Body of pancreas (tissue), 4 donors: ENCODE results near the gene ARFIP2. TPM values are rescaled to one million over a fixed set of nuclear protein-coding genes. Genes with fewer than 3 reads are reported as not detected.
A peak's percentile ranks its signal among the peaks of the same experiment; 100 is the strongest.

ENCODE experiments used
- ATAC-seq: fragments of 150-250 bp; one replicate; pipeline ENCODE4 v1.9.1; 2016
- DNase-seq, 4 donors: peaks; one replicate each; pipeline ENCODE4 v3.0.0-alpha.2; 2019
- H3K27ac ChIP-seq, 4 donors: fragments of 200-600 bp; sonication (generic); 1 replicate in 3 of 4; 2 replicates in 1 of 4; pipeline versions ENCODE4 v1.5.1 to v1.6.1; 2016 to 2019; ENCODE audit warnings: mild to moderate bottlenecking in 1 of 4, mixed read lengths in 1 of 4, moderate library complexity in 1 of 4
- H3K27me3 ChIP-seq, 2 donors: fragments of 200-600 bp; sonication (generic); one replicate each; pipeline ENCODE4 v1.6.0; 2016; ENCODE audit warnings: mild to moderate bottlenecking in 1 of 2
- H3K36me3 ChIP-seq, 2 donors: fragments of 200-600 bp; sonication (generic); replicated peaks in 1 of 2; 2 replicates each; pipeline ENCODE4 v1.5.1; 2016; ENCODE audit warnings: low read depth in 2 of 2; ENCODE audit not compliant: insufficient read depth in 1 of 2
- H3K4me1 ChIP-seq: fragments of 200-600 bp; sonication (generic); one replicate; pipeline ENCODE4 v1.6.0; 2016
- H3K4me3 ChIP-seq, 2 donors: fragments of 200-600 bp; sonication (generic); 1 replicate in 1 of 2; 2 replicates in 1 of 2; pipeline ENCODE4 v1.5.1; 2016 to 2019
- H3K9me3 ChIP-seq, 3 donors: fragments of 200-600 bp; sonication (generic); 1 replicate in 2 of 3; 2 replicates in 1 of 3; pipeline ENCODE4 v1.5.1; 2016
- POLR2A ChIP-seq, 3 donors: fragments of 450-650 bp; IDR thresholded peaks; one replicate each; pipeline ENCODE4 v1.6.1; 2016; ENCODE audit warnings: antibody characterized with exemption in 3 of 3, mild to moderate bottlenecking in 2 of 3
- WGBS, 2 donors: methylation state at CpG; one replicate each; pipeline ENCODE4 v1.1.5; 2017; 5-methylcytosine and 5-hydroxymethylcytosine counted together
- intact Hi-C: fragments of 100-400 bp; cut with DNase I; formaldehyde crosslinking; loops from one replicate; pipeline ENCODE4 v1.15.1; 2023
- total RNA-seq, 2 donors: library from RNA; depleted of rRNA; stranded (reverse); fragments of >200 nt; gene quantifications; one replicate each; pipeline ENCODE4 v1.1.0, GENCODE V29; 2016
- TF ChIP-seq, protein P1 (sequence below), 7 experiments: fragments of 450-650 bp in 4 of 7; fragments of 200-600 bp in 3 of 7; sonication (generic) in 3 of 7; IDR thresholded peaks; one replicate each; pipeline ENCODE4 v1.5.1; 2016 to 2019; ENCODE audit warnings: antibody characterized with exemption in 7 of 7

ARFIP2 gene
- total RNA-seq, 2 donors from 2014 or later = 47.2 to 82.7 TPM

DNA sequence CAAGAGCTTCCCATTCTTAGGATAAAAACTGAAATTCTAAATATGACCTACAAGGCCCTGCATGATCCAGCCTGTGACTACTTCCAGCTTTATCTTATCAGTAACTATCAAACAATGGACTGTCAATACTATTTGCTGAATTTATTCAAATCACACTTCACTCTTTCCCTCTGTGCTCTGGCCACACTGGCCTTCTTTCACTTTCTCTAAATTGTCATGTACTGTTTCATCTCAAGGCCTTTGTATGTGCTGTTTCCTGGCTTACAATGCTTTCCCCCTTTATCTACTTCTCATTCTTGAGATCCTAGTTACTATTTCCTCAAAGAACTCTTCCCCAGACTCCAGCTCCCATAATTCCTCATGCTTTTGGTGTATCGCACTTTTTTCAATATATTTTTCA lies 5.8 kb upstream of the ARFIP2 start:
- TF ChIP-seq, protein P1, sequence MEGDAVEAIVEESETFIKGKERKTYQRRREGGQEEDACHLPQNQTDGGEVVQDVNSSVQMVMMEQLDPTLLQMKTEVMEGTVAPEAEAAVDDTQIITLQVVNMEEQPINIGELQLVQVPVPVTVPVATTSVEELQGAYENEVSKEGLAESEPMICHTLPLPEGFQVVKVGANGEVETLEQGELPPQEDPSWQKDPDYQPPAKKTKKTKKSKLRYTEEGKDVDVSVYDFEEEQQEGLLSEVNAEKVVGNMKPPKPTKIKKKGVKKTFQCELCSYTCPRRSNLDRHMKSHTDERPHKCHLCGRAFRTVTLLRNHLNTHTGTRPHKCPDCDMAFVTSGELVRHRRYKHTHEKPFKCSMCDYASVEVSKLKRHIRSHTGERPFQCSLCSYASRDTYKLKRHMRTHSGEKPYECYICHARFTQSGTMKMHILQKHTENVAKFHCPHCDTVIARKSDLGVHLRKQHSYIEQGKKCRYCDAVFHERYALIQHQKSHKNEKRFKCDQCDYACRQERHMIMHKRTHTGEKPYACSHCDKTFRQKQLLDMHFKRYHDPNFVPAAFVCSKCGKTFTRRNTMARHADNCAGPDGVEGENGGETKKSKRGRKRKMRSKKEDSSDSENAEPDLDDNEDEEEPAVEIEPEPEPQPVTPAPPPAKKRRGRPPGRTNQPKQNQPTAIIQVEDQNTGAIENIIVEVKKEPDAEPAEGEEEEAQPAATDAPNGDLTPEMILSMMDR (IDR thresholded peaks at IDR 0.05) = no peak
- TF ChIP-seq POLR2A (IDR thresholded peaks at IDR 0.05) = no peak
- Histone ChIP-seq H3K4me1 (peaks cover 11% of the 10 kb centered on the region), H3K4me3 (no peak overlapping the region), H3K27me3 (no peaks in the 10 kb centered on the region), H3K36me3 (peaks cover 0 to 4% of the 10 kb centered on the region in 2 donors), H3K27ac (no peak overlapping the region), H3K9me3 (no peaks in the 10 kb centered on the region)
- intact Hi-C loops = loop anchor here (10.0 kb wide), 2 partner anchors 102 to 118 kb away; partner anchors contain the start of genes ILK and RRP8
- DNase-seq (no peak), ATAC-seq (no peak)
- 86 to 92% methylated on average over 1 of the region's 1 CpG for WGBS, 2 donors

DNA sequence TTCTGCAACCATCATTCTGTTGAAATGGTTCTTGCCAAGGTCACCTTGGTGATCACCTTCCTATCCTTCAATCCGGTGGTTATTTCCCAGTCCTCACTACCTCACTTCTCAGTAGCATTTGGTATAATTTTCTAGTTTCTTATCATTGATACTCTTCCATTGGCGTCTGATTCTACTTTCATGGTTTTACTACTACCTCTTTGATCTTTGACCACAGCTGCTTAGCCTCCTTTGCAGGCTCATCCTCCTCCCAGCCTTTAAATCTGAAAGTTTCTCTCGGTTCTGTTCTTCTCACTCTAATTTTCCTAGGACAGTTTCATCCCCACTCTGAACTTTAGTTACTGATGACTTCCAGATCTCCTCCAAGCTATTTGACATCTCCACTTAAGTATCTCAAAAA lies 5.1 kb upstream of the ARFIP2 start:
- 79 to 80% methylated on average over 3 of the region's 3 CpGs for WGBS, 2 donors
- DNase-seq (no peak), ATAC-seq (no peak)
- Histone ChIP-seq H3K4me1 (peaks cover 13% of the 10 kb centered on the region), H3K4me3 (no peak overlapping the region), H3K36me3 (peaks cover 0 to 4% of the 10 kb centered on the region in 2 donors), H3K9me3 (no peaks in the 10 kb centered on the region), H3K27ac (no peak overlapping the region), H3K27me3 (no peaks in the 10 kb centered on the region)
- TF ChIP-seq POLR2A (IDR thresholded peaks at IDR 0.05) = no peak
- TF ChIP-seq, protein P1 (IDR thresholded peaks at IDR 0.05) = no peak
- intact Hi-C loops = loop anchor here (10.0 kb wide), 2 partner anchors 101 to 119 kb away; partner anchors contain the start of genes ILK and RRP8

DNA sequence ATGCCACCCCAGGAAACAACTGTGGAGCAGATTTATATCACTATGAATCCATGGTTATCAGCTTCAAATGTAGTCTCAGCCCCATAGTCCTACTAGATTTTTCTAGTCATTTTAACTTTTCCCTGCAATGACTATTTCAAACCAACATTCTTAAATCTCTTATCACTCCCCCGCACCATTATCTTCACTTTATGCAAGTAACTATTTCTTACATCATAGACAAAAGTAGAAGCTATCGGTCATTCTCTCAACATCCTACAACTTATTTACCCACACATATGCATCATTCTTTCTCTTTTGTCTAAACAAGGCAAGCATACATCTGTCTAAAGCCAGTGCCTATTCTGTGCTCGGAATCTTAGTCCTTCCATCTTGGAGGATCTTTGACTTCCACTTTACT lies 4.5 kb upstream of the ARFIP2 start:
- ATAC-seq (no peak), DNase-seq (no peak)
- TF ChIP-seq, protein P1 (IDR thresholded peaks at IDR 0.05) = no peak
- TF ChIP-seq POLR2A (IDR thresholded peaks at IDR 0.05) = no peak
- Histone ChIP-seq H3K4me1 (peaks cover 13% of the 10 kb centered on the region), H3K4me3 (no peak overlapping the region), H3K27me3 (no peaks in the 10 kb centered on the region), H3K9me3 (no peaks in the 10 kb centered on the region), H3K27ac (no peak overlapping the region), H3K36me3 (peaks cover 0 to 4% of the 10 kb centered on the region in 2 donors)
- WGBS, 2 donors = 73 to 75% methylated on average over 3 of the region's 3 CpGs
- intact Hi-C loops = loop anchor here (10.0 kb wide), 2 partner anchors 101 to 119 kb away; partner anchors contain the start of genes ILK and RRP8

DNA sequence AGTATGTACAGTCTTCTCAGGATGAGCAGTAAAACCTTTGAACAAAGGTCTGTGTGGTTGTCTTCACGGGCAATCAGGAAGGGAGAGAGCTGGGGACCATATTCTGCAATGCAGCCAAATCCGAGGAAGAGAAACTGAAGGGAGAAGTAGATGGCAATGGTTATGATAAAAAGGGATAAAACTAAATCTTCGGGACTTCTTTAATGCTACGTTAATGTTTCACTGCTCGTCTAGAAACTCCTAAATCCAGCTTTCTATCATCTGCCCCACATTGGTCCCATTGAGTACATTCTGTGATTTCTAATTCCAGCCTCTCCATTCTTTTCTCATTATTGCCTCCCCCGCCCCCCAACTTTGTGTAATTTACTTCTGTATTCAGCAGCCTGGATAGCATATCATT lies 1.9 kb upstream of the ARFIP2 start:
- TF ChIP-seq, protein P1 (IDR thresholded peaks at IDR 0.05) = no peak
- no peak for TF ChIP-seq POLR2A (IDR thresholded peaks at IDR 0.05)
- Histone ChIP-seq H3K27me3 (no peaks in the 10 kb centered on the region), H3K36me3 (peaks cover 4 to 5% of the 10 kb centered on the region in 2 donors), H3K27ac (no peak overlapping the region), H3K4me3 (no peak overlapping the region), H3K4me1 (peaks cover 36% of the 10 kb centered on the region), H3K9me3 (no peaks in the 10 kb centered on the region)
- no peak for DNase-seq
- 74 to 86% methylated on average over 6 of the region's 6 CpGs for WGBS, 2 donors
- ATAC-seq = no peak
- intact Hi-C loops = loop anchor here (10.0 kb wide), 2 partner anchors 98 to 122 kb away; partner anchors contain the start of genes ILK and RRP8

DNA sequence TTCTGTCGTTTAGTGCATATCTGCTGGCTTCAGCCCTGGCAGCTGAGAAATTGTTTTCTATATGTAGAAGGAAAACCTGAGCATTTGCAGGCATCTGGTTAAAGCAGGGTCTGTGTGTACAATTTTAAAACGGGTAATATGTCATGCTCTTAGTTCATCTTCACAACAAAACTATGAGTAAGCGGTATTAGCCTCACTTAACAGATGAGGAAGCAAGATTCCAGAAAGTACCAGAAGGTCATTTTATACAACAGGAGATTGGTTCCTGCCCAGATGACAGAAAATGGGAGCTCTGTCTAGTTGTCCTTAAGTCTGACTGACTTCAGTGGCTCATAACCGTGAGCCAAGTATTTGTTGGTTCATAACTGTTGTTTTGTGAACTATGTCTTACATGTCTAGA lies 1.3 kb upstream of the ARFIP2 start:
- Histone ChIP-seq H3K27me3 (no peaks in the 10 kb centered on the region), H3K4me1 (peaks cover 36% of the 10 kb centered on the region), H3K9me3 (no peaks in the 10 kb centered on the region), H3K36me3 (peaks cover 4 to 9% of the 10 kb centered on the region in 2 donors), H3K27ac (peak overlapping the region in 2 of 4 donors; percentile 91 to 95), H3K4me3 (no peak overlapping the region)
- TF ChIP-seq, protein P1 (IDR thresholded peaks at IDR 0.05) = no peak
- no peak for TF ChIP-seq POLR2A (IDR thresholded peaks at IDR 0.05)
- WGBS, 2 donors = 66 to 76% methylated on average over 4 of the region's 4 CpGs
- ATAC-seq (no peak), DNase-seq (no peak)
- intact Hi-C loops = loop anchor here (10.0 kb wide), 2 partner anchors 98 to 122 kb away; partner anchors contain the start of genes ILK and RRP8
